GM18499 (cell line): Measurements from ENCODE around the gene OR8J3.
"Not testable (repeated sequence)": the region's sequence is repeated elsewhere in the genome, so short reads cannot be mapped to it uniquely, and the experiment has no call there.

Experiments used
- ATAC-seq: cut with Tn5 transposase; IDR thresholded peaks from one replicate; pipeline ENCODE4 v1.9.1; 2021; ENCODE audit warnings: moderate number of reproducible peaks; ENCODE audit not compliant: insufficient read depth, unreplicated experiment

The OR8J3 gene, protein sequence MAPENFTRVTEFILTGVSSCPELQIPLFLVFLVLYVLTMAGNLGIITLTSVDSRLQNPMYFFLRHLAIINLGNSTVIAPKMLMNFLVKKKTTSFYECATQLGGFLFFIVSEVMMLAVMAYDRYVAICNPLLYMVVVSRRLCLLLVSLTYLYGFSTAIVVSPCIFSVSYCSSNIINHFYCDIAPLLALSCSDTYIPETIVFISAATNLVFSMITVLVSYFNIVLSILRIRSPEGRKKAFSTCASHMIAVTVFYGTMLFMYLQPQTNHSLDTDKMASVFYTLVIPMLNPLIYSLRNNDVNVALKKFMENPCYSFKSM

GRCh38 chr11:56140151-56140661 is at the start of gene OR8J3:
Gene OR8J3, minus strand, starts transcription at chr11:56140201. Its CDS starts 2,483 bp downstream, at chr11:56137718.
- ATAC-seq: no peak

- ATAC-seq: no peak
Measured at GRCh38 chr11:56188602-56189001, 48.6 kb upstream of the OR8J3 start.

- ATAC-seq: no peak
Measured at GRCh38 chr11:56183459-56183858, 43.5 kb upstream of the OR8J3 start.

GRCh38 chr11:56176318-56176717 is 36.3 kb upstream of the OR8J3 start, which contains the start of gene OR5J2:
Gene OR5J2, plus strand, starts transcription at chr11:56176618. Its CDS starts 0 bp downstream, at chr11:56176618.
- no peak for ATAC-seq

DNA sequence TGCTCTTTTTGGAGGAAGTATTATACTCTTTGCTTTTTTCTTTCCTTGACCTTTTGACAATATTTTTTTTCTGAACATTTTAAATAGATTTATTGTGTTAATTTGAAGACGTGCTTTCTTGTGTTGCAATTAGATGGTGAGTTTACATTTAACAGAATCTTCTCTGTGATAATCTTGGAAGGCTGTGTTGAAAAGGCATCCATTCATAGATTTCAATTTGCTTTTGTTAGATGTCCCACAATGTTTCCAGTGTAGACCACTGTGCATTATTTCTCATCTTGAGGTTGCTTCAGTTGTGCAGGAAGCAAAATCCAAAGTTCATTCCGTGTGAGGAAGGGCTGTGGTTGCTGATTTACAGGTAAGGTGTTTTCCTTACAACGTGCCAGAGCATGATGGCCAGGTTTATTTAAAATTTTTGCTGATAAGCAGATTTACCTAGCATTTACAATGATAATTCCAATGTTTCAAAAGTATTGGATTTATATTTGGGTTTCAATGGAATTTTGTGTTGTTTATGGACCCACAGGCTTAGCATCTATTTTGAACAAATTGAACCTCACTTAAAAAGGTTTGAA is 32.3 kb upstream of the OR8J3 start:
- no peak for ATAC-seq

DNA sequence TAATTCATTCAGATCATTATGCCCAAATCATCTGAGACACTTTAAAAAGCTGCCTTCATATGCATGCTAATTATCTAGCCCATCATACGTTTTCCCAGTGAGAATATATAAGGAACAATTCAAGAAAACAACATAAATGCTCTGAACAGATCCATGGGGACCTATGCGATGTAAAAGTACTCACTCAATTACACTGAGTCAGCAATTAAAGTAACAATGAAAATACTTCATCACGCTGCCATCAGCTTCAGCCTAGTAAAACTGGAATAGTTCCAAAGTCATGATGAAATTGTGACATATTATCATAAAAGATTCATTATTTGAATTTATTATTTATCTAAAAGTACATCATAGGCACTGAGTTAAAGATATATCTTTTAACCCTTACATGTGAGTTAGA is 23.8 kb upstream of the OR8J3 start:
- no peak for ATAC-seq

GRCh38 chr11:56160217-56160616 is 20.2 kb upstream of the OR8J3 start, which contains the start of gene OR8K5:
Gene OR8K5, minus strand, starts transcription at chr11:56160317. Its CDS starts 0 bp downstream, at chr11:56160317.
- no peak for ATAC-seq

DNA sequence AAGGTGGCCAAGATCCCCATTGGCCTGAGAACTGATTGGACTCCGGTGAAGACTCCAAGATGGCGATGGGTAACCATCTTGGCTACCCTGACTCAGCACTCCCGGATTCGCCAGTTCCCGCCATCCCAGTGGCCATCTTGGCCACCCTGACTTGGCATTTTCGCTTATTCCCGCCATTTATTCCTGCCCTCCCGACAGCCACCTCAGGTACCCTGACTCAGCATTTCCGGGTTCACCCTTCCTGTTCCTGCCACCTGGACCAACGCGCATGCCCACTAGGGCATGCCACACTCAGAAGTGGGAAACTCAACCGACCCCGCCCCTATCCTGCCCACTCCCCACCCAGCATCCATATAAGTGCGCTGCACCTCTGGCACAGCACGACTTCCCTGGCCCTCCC is 12.3 kb upstream of the OR8J3 start:
- ATAC-seq: no peak

- ATAC-seq: no peak
Measured at GRCh38 chr11:56151376-56151775, 11.4 kb upstream of the OR8J3 start.

DNA sequence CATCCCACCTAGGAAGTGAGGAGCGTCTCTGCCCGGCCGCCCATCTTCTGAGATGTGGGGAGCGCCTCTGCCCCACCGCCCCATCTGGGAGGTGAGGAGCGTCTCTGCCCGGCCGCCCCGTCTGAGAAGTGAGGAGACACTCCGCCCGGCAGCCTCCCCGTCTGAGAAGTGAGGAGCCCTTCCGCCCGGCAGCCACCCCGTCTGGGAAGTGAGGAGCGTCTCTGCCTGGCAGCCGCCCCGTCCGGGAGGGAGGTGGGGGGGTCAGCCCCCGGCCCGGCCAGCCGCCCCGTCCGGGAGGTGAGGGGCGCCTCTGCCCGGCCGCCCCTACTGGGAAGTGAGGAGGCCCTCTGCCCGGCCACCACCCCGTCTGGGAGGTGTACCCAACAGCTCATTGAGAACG is 3.7 kb upstream of the OR8J3 start:
- ATAC-seq: not testable (repeated sequence)

DNA sequence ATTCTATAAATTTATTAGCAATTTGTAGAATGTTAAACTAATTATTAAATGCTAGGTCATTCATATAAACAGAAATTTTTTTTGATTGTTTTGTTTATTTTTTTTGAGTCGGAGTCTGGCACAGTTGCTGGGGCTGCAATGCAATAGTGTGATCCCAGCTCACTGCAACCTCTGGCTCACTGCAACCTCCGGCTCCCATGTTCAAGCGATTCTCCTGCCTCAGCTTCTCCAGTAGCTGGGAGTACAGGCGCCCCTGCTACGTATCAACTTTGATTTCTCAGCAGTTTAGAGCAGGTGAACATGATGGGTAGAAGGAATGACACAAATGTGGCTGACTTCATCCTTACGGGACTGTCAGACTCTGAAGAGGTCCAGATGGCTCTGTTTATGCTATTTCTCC is 17.9 kb downstream of the OR8J3 start, which contains the start of gene OR8H3:
OR8H3 (plus strand) TSS at position 301 of the 400 bp plus-strand sequence; CDS start at position 301, 0 bp downstream.
- no peak for ATAC-seq

- no peak for ATAC-seq
Measured at GRCh38 chr11:56103210-56103737, 36.7 kb downstream of the OR8J3 start, which contains the start of gene OR8H2. Gene OR8H2, plus strand, starts transcription at chr11:56103687. Its CDS starts 1,356 bp downstream, at chr11:56105043.

- no peak for ATAC-seq
Measured at GRCh38 chr11:56093008-56093407, 47.0 kb downstream of the OR8J3 start, which contains the start of gene OR8I2. Gene OR8I2, plus strand, starts transcription at chr11:56093308. Its CDS starts 0 bp downstream, at chr11:56093308.

- no peak for ATAC-seq
Measured at GRCh38 chr11:56089697-56090096, 50.3 kb downstream of the OR8J3 start.
